GM21619 (cell line): ENCODE measurements around the gene RASA4.
"Not testable (repeated sequence)": the region's sequence is repeated elsewhere in the genome, so short reads cannot be mapped to it uniquely, and the experiment has no call there.

Experiments
- ATAC-seq: cut with Tn5 transposase; IDR thresholded peaks from one replicate; pipeline ENCODE4 v1.9.1; 2021; ENCODE audit not compliant: unreplicated experiment

RASA4 gene

GRCh38 chr7:102544372-102544771 is 72.2 kb downstream of the RASA4 start:
- not testable (repeated sequence) for ATAC-seq

GRCh38 chr7:102543596-102543995 is 73.0 kb downstream of the RASA4 start, which contains the start of gene UPK3BL2:
UPK3BL2 (minus strand) TSS chr7:102543696; CDS start chr7:102543636, 60 bp downstream.
- not testable (repeated sequence) for ATAC-seq

GRCh38 chr7:102542771-102543170 is 73.8 kb downstream of the RASA4 start:
- not testable (repeated sequence) for ATAC-seq

GRCh38 chr7:102542083-102542482 is 74.5 kb downstream of the RASA4 start:
- ATAC-seq, result not testable (repeated sequence)

- ATAC-seq, result not testable (repeated sequence)
Observed at GRCh38 chr7:102540604-102541003, 76.0 kb downstream of the RASA4 start.

GRCh38 chr7:102535062-102535615 is 81.4 kb downstream of the RASA4 start:
- not testable (repeated sequence) for ATAC-seq

- ATAC-seq, result not testable (repeated sequence)
Observed at GRCh38 chr7:102532127-102532526, 84.4 kb downstream of the RASA4 start.

GRCh38 chr7:102531583-102531982 is 85.0 kb downstream of the RASA4 start:
- ATAC-seq, result not testable (repeated sequence)

- not testable (repeated sequence) for ATAC-seq
Observed at GRCh38 chr7:102527822-102528793, 88.4 kb downstream of the RASA4 start.

GRCh38 chr7:102527182-102527581 is 89.4 kb downstream of the RASA4 start:
- ATAC-seq, result not testable (repeated sequence)

- not testable (repeated sequence) for ATAC-seq
Observed at GRCh38 chr7:102524803-102525202, 91.8 kb downstream of the RASA4 start.
